ENCODE results near the gene FLNC.

FLNC gene

DNA sequence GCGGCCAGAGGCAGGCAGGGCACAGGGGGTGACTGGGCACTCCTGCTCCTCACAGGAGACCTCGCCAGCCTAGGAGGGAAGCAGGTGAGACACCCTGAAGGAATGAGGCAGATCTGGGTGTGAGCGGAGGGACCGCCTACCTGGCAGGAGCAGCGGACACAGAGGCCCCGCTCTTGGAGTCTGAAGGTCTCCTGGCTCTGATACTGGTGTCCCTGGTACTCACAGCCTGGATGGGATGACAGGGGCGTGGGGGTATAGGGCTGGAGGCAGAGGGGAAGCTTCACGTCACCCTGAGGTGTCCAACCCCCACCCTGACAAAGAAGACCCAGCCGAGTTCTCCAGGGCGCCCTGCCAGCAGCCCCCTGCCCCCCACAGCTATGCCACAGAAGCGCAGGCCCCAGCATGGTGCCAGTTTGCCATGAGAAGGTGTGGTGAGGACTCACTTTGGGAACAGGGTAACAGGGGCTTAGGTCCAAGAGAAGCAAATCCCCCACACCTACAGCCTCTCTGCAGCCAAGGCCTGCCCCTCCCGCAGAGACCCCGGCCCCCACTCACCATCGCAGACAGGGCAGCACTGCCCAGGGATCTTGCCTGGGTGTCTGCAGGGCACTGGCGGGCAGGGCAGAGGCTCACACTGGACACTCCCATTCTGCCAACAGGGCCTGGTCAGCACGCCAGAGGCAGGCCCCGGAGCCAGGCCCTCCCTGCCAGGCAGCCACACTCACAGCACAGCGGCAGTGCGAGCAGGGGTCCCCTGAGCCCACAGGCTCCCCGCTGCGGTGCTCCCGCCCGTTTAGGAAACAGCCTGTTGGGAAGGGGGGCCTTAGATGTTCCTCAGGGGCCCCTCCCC, 63.3 kb downstream of the FLNC start:
- no peak for DNase-seq (ENCODE audit: low read depth)

DNA sequence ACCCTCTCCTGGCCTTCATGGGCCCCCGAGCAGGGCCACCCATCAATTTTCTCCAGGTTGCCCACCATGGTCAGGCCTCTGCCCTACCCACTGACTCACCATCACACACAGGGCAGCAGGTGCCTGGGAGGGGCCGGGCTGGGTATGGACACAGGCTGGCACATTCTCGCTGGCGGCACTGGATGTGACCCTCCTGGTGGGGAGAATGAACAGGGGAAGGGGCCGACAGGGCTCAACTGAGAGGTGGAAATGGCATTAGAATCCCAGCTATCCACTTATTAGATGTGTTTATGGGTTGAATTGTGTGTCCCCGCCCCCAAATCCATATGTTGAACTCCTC, 63.9 kb downstream of the FLNC start:
- DNase-seq (ENCODE audit: low read depth): no peak

DNA sequence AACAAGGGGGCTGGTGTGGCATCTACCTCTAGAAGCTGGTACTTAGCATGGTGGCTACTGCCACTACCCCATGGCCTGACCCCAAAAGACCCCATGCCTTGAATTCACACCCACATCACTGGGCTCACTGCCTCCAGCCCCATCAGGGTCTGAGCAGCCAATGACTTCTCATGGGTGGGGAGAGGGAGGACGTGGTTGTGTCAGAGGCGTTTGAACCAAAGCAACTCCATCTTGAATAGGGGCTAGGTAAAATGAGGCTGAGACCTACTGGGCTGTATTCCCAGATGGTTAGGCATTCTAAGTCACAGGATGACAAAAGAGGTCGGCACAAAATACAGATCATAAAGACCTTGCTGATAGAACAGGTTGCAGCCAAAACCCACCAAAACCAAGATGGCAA, 65.1 kb downstream of the FLNC start:
- no peak for DNase-seq (ENCODE audit: low read depth)

DNA sequence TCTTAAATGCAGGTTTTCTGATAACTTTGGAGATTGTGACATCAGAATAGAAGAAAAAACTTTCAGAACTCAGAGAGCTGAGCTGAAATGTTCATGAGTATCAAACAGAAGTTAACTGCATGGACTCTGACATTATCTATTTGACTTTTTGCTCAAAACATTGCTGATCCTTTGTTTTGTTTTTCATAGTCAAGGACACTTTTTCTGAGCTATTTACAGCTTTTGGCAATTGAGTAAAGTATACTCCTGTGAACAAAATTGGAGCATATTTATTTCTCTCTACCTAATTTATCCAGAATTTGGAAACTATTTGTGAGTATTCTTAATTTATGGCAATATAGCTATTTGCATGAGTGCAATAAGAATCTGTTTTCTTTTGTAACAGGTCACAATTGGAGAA, 69.2 kb downstream of the FLNC start:
- no peak for DNase-seq (ENCODE audit: low read depth)

GRCh38 chr7:128900237-128900636, 70.0 kb downstream of the FLNC start:
- no peak for DNase-seq (ENCODE audit: low read depth)

- peak; percentile 34 for DNase-seq (ENCODE audit: low read depth)
Observed at GRCh38 chr7:128902761-128903585, 72.8 kb downstream of the FLNC start.

GRCh38 chr7:128903621-128904361, 73.6 kb downstream of the FLNC start:
- DNase-seq (ENCODE audit: low read depth): no peak

GRCh38 chr7:128904381-128905197, 74.4 kb downstream of the FLNC start:
- DNase-seq (ENCODE audit: low read depth): peak; percentile 31

GRCh38 chr7:128906001-128906765, 76.0 kb downstream of the FLNC start:
- DNase-seq (ENCODE audit: low read depth): no peak

DNA sequence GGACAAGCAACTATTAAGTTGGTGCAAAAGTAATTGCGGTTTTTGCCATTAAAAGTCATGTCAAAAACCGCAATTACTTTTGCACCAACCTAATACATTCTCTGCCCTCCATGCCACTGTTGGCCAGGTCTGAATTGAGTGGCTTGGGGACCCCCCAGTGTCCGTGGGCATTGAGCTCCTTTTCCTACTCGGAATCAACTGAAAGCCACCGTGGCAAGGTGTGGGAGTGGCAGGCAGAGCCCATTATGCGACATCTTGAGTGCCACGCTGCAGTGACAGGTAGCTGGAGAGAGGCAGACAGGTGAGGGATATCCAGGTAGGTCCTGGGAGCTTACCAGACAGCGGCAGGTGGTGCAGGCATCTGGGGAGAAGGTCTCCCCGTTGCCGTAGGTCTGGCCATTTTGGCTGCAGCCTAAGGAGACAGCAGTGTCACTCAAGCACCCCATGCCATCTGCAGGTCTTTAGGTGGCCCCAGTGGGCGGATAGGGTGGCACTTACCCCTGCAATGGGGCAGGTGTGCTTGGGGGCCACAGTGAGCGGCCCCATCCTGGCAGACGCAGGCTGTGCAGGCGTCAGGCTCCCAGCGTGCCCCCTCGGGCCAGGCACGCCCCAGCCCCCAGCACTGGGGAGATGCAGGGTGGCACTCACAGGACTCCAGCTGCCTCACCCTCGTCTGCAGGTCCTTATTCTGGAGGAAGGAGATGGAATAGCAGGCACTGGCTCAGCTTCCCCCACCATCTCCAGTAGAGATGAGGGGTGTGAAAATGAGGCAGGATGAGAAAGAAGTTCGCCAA, 76.8 kb downstream of the FLNC start:
- no peak for DNase-seq (ENCODE audit: low read depth)

Measured in stromal cell of bone marrow (primary cell).